ENCODE data around the gene TRMT61A. TPM values are rescaled to one million over a fixed set of nuclear protein-coding genes. Genes with fewer than 3 reads are reported as not detected.

TRMT61A gene
- total and polyA plus RNA-seq, 10 of the 15 experiments (the other 5 are each of a cell fraction or from before 2014, with no cell fraction given), result 0.11 to 21.9 (median 11.4) TPM

- DNase-seq (ENCODE audit: low read depth, low spot score) (no peak), ATAC-seq (no peak), FAIRE-seq (no peak)
- POLR2A ChIA-PET, result no interaction called here
- Histone ChIP-seq H3K4me2 (ENCODE audit: control insufficient read depth, insufficient read depth) (no peak overlapping the region), H3K36me3 (ENCODE audit: control insufficient read depth in 2 of 2, insufficient read depth in 2 of 2, low read length in 1 of 2) (peaks cover 23 to 27% of the 10 kb centered on the region in 2 experiments), H3K4me3 (no peak overlapping the region), H3K4me1 (ENCODE audit: control insufficient read depth, insufficient read depth, low read length) (no peaks in the 10 kb centered on the region), H3K27me3 (replicated peaks in 1 of 2; ENCODE audit: control insufficient read depth in 2 of 2, insufficient read depth in 2 of 2, low read length in 1 of 2) (no peaks in the 10 kb centered on the region), H3K9me3 (replicated peaks; ENCODE audit: control insufficient read depth, insufficient read depth, low read length) (no peaks in the 10 kb centered on the region), H3K9ac (ENCODE audit: control insufficient read depth, insufficient read depth, low read length) (no peak overlapping the region), H2AFZ (ENCODE audit: control insufficient read depth, low read depth, low read length) (no peak overlapping the region), H3K27ac (ENCODE audit: control insufficient read depth, insufficient read depth) (no peak overlapping the region), H3K79me2 (ENCODE audit: control insufficient read depth, insufficient read depth, low read length) (no peaks in the 10 kb centered on the region), H4K20me1 (ENCODE audit: control insufficient read depth, insufficient read depth) (no peaks in the 10 kb centered on the region)
- no peak for TF ChIP-seq NRF1 (conservative IDR thresholded peaks at IDR 0.05; ENCODE audit: low read depth, low read length)
- TF ChIP-seq FOXK2 (IDR thresholded peaks at IDR 0.05), result no peak
- no peak for TF ChIP-seq TBL1XR1 (IDR thresholded peaks at IDR 0.05; ENCODE audit: low read depth, low read length)
- no peak for TF ChIP-seq CBFB (IDR thresholded peaks at IDR 0.05; ENCODE audit: low read depth)
- no peak for TF ChIP-seq ZSCAN29 (IDR thresholded peaks at IDR 0.05)
- no peak for TF ChIP-seq NBN (IDR thresholded peaks at IDR 0.05)
- no peak for TF ChIP-seq MYB (IDR thresholded peaks at IDR 0.05; ENCODE audit: borderline replicate concordance, low read depth, low read length)
- TF ChIP-seq HDAC6 (IDR thresholded peaks at IDR 0.05; ENCODE audit: unreplicated experiment), result no peak
- no peak for TF ChIP-seq MLLT1 (IDR thresholded peaks at IDR 0.05)
- TF ChIP-seq SMAD1 (IDR thresholded peaks at IDR 0.05; ENCODE audit: low read depth, partially characterized antibody), result no peak
- TF ChIP-seq NFYB (IDR thresholded peaks at IDR 0.05; ENCODE audit: insufficient read depth, low read depth, low read length), result no peak
- TF ChIP-seq ATF3 (IDR thresholded peaks at IDR 0.05; ENCODE audit: borderline replicate concordance, extremely low read depth, low read depth, low read length), result no peak
- no peak for TF ChIP-seq SUPT20H (IDR thresholded peaks at IDR 0.05; ENCODE audit: borderline replicate concordance, control insufficient read depth, low read depth, low read length)
- TF ChIP-seq LARP7 (IDR thresholded peaks at IDR 0.05), result no peak
- no peak for TF ChIP-seq CHD4 (IDR thresholded peaks at IDR 0.05)
- TF ChIP-seq CHD1 (IDR thresholded peaks at IDR 0.05; ENCODE audit: low read depth, low read length), result no peak
- no peak for TF ChIP-seq NFIC (IDR thresholded peaks at IDR 0.05; ENCODE audit: low read depth, low read length)
- in situ Hi-C loops (cut with MboI) (no loop called here), intact Hi-C loops (cut with micrococcal nuclease; ENCODE audit: unreplicated experiment) (no loop called here)
- SMC1A ChIA-PET (ENCODE audit: uncharacterized antibody, unreplicated experiment), result no interaction called here
- CTCF ChIA-PET, result no interaction called here
- 91% methylated on average over 12 of the region's 12 CpGs for WGBS (ENCODE audit: insufficient coverage, insufficient replicate concordance, low lambda C conversion rate, missing lambda C conversion rate)
- RAD21 ChIA-PET (ENCODE audit: unreplicated experiment), result no interaction called here
- TSS peak; percentile 52 for BruUV-seq (replicated peaks)
Measured at GRCh38 chr14:103503296-103503695, 25.7 kb upstream of the TRMT61A start.
